HFF-Myc (cell line): ENCODE measurements around the gene ERN1.

Experiments
- DNase-seq: peaks from one replicate; pipeline ENCODE4 v3.0.0-alpha.2; 2011; ENCODE audit warnings: low read depth; ENCODE audit errors: extremely low read depth
- H3K4me3 ChIP-seq: replicated peaks from 2 replicates; pipeline ENCODE4 v1.5.1; 2011; ENCODE audit warnings: low read depth, mild to moderate bottlenecking, control low read depth, low read length
- CTCF ChIP-seq: IDR thresholded peaks from 2 replicates; pipeline ENCODE4 v1.5.1; 2012; ENCODE audit warnings: mild to moderate bottlenecking, low read depth, low read length, control low read depth; ENCODE audit errors: missing control alignments

The ERN1 gene

GRCh38 chr17:64154313-64154695 is 24.4 kb upstream of the ERN1 start:
- TF ChIP-seq CTCF = no peak
- DNase-seq = no peak

GRCh38 chr17:64153565-64154312 is 23.8 kb upstream of the ERN1 start:
- no peak overlapping the region for H3K4me3 ChIP-seq
- TF ChIP-seq CTCF = no peak
- no peak for DNase-seq

More at GRCh38 chr17:64154313-64154695, 24.4 kb upstream of the ERN1 start:
- H3K4me3 ChIP-seq = no peak overlapping the region

GRCh38 chr17:64152428-64153125 is 22.6 kb upstream of the ERN1 start:
- DNase-seq = no peak

GRCh38 chr17:64151016-64151368 is 21.0 kb upstream of the ERN1 start:
- no peak for DNase-seq
- no peak overlapping the region for H3K4me3 ChIP-seq
- no peak for TF ChIP-seq CTCF

More at GRCh38 chr17:64152428-64153125, 22.6 kb upstream of the ERN1 start:
- H3K4me3 ChIP-seq = no peak overlapping the region
- TF ChIP-seq CTCF = no peak

- no peak for TF ChIP-seq CTCF
- no peak for DNase-seq
Observed at GRCh38 chr17:64150237-64151015, 20.5 kb upstream of the ERN1 start.

GRCh38 chr17:64149196-64149595 is 19.3 kb upstream of the ERN1 start:
- H3K4me3 ChIP-seq = no peak overlapping the region
- no peak for TF ChIP-seq CTCF
- DNase-seq = no peak

More at GRCh38 chr17:64150237-64151015, 20.5 kb upstream of the ERN1 start:
- H3K4me3 ChIP-seq = no peak overlapping the region
